ENCODE data around the gene PORCN. TPM values are rescaled to one million over a fixed set of nuclear protein-coding genes. Genes with fewer than 3 reads are reported as not detected.
A peak's percentile ranks its signal among the peaks of the same experiment; 100 is the strongest.

PORCN gene
- total and polyA plus RNA-seq, 2 of the 13 experiments (the other 11 are each of a cell fraction or from before 2014, with no cell fraction given): 3.9 to 5.8 TPM

GRCh38 chrX:48521353-48522243 lies 12.8 kb downstream of the PORCN start, which contains the start of gene EBP (continued):
- TF ChIP-seq ZBTB2 (CRISPR knock-in tag; IDR thresholded peaks at IDR 0.05; ENCODE audit: low read depth): no peak
- no peak for TF ChIP-seq CTCF (CRISPR knock-in tag; IDR thresholded peaks at IDR 0.05)
- TF ChIP-seq ZSCAN22 (CRISPR knock-in tag; IDR thresholded peaks at IDR 0.05): no peak
- no peak for TF ChIP-seq EHMT2 (IDR thresholded peaks at IDR 0.05; ENCODE audit: borderline replicate concordance, low read depth, low read length)
- peak; percentile 55; the same call in 1 of the 2 replicates for TF ChIP-seq TAF1 (CRISPR knock-in tag; IDR thresholded peaks at IDR 0.05)
- TF ChIP-seq ZNF777 (CRISPR knock-in tag; IDR thresholded peaks at IDR 0.05): no peak
- TF ChIP-seq ISL2 (CRISPR knock-in tag; IDR thresholded peaks at IDR 0.05): no peak
- TF ChIP-seq FOXP4 (CRISPR knock-in tag; IDR thresholded peaks at IDR 0.05): no peak
- TF ChIP-seq NFE2 (CRISPR knock-in tag; IDR thresholded peaks at IDR 0.05): no peak
- no peak for TF ChIP-seq BORCS8-MEF2B (CRISPR knock-in tag; IDR thresholded peaks at IDR 0.05)
- no peak for TF ChIP-seq ZNF569 (CRISPR knock-in tag; IDR thresholded peaks at IDR 0.05; ENCODE audit: borderline replicate concordance)
- no peak for TF ChIP-seq SIX1 (CRISPR knock-in tag; IDR thresholded peaks at IDR 0.05; ENCODE audit: borderline replicate concordance)
- TF ChIP-seq HDAC2 (CRISPR knock-in tag; IDR thresholded peaks at IDR 0.05): no peak
- no peak for TF ChIP-seq ATF1 (CRISPR knock-in tag; IDR thresholded peaks at IDR 0.05)
- TF ChIP-seq ZNF367 (CRISPR knock-in tag; IDR thresholded peaks at IDR 0.05; ENCODE audit: borderline replicate concordance): no peak
- TF ChIP-seq THYN1 (CRISPR knock-in tag; IDR thresholded peaks at IDR 0.05; ENCODE audit: borderline replicate concordance, low read depth): no peak
- TF ChIP-seq, protein P1, sequence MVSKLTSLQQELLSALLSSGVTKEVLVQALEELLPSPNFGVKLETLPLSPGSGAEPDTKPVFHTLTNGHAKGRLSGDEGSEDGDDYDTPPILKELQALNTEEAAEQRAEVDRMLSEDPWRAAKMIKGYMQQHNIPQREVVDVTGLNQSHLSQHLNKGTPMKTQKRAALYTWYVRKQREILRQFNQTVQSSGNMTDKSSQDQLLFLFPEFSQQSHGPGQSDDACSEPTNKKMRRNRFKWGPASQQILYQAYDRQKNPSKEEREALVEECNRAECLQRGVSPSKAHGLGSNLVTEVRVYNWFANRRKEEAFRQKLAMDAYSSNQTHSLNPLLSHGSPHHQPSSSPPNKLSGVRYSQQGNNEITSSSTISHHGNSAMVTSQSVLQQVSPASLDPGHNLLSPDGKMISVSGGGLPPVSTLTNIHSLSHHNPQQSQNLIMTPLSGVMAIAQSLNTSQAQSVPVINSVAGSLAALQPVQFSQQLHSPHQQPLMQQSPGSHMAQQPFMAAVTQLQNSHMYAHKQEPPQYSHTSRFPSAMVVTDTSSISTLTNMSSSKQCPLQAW (CRISPR knock-in tag; IDR thresholded peaks at IDR 0.05): no peak
- TF ChIP-seq ADNP (CRISPR knock-in tag; IDR thresholded peaks at IDR 0.05): no peak
- TF ChIP-seq ARID2 (CRISPR knock-in tag; IDR thresholded peaks at IDR 0.05; ENCODE audit: borderline replicate concordance): 0 out of 2 replicates have a peak, but pooled peaks have one; percentile 26
- TF ChIP-seq RORA (CRISPR knock-in tag; IDR thresholded peaks at IDR 0.05): no peak
- TF ChIP-seq FOXM1 (CRISPR knock-in tag; IDR thresholded peaks at IDR 0.05): no peak
- no peak for TF ChIP-seq HINFP (CRISPR knock-in tag; IDR thresholded peaks at IDR 0.05; ENCODE audit: low read depth)

Data from HepG2 (cell line).